K562 (cell line): Measurements from ENCODE around the gene PPP1R13L. TPM values are rescaled to one million over a fixed set of nuclear protein-coding genes. Genes with fewer than 3 reads are reported as not detected.

Experiments
- DACH1 ChIP-seq: fragments of 450-650 bp; IDR thresholded peaks from 2 replicates; pipeline ENCODE4 v1.6.1; 2018; ENCODE audit not compliant: partially characterized antibody
- DPF2 ChIP-seq: fragments of 450-650 bp; IDR thresholded peaks from 2 replicates; pipeline ENCODE4 v1.6.1; 2016
- KDM2B ChIP-seq: fragments of 250-450 bp; sonication (Bioruptor Pico); IDR thresholded peaks from 2 replicates; pipeline ENCODE4 v1.8.0; 2021; ENCODE audit warnings: mild to moderate bottlenecking, moderate library complexity
- MAFK ChIP-seq: IDR thresholded peaks from 2 replicates; pipeline ENCODE4 v1.6.1; 2011; ENCODE audit warnings: low read length, improper control_type of control experiment
- MTA3 ChIP-seq: fragments of 450-650 bp; formaldehyde crosslinking; IDR thresholded peaks from 2 replicates; pipeline ENCODE4 v1.6.1; 2017; ENCODE audit warnings: mild to moderate bottlenecking, borderline replicate concordance
- NBN ChIP-seq: fragments of 450-650 bp; IDR thresholded peaks from 2 replicates; pipeline ENCODE4 v1.6.1; 2016; ENCODE audit warnings: low read depth, mild to moderate bottlenecking
- NR2C1 ChIP-seq, 2 experiments: fragments of 450-650 bp; IDR thresholded peaks; 2 replicates each; pipeline ENCODE4 v1.6.1; 2017; ENCODE audit warnings: mild to moderate bottlenecking in 2 of 2, antibody characterized with exemption in 1 of 2, inconsistent platforms in 1 of 2, missing compliant biosample characterization in 1 of 2, missing genetic modification characterization in 1 of 2
- SAP30 ChIP-seq: fragments of 200-600 bp; sonication (generic); IDR thresholded peaks from 2 replicates; pipeline ENCODE4 v1.6.1; 2012; ENCODE audit warnings: borderline replicate concordance, low read depth, mild to moderate bottlenecking, moderate library complexity, low read length, control low read depth, inconsistent platforms; ENCODE audit not compliant: insufficient read depth, poor library complexity, severe bottlenecking
- SPI1 ChIP-seq: IDR thresholded peaks from 2 replicates; pipeline ENCODE4 v1.6.1; 2011; ENCODE audit warnings: low read depth, low read length, control low read depth, borderline replicate concordance
- TCF15 ChIP-seq: fragments of 250-450 bp; sonication (Bioruptor Pico); IDR thresholded peaks from 2 replicates; pipeline ENCODE4 v1.8.0; 2022; ENCODE audit warnings: moderate library complexity, mild to moderate bottlenecking, inconsistent platforms
- ZNF134 ChIP-seq: fragments of 250-450 bp; sonication (Bioruptor Pico); conservative IDR thresholded peaks from 2 replicates; pipeline ENCODE4 v1.4.0; 2020
- ZNF436 ChIP-seq: fragments of 250-450, 450-650 bp; sonication (Bioruptor Pico); formaldehyde crosslinking; IDR thresholded peaks from 2 replicates; pipeline ENCODE4 v1.7.0; 2020; ENCODE audit warnings: mild to moderate bottlenecking
- ZNF507 ChIP-seq: conservative IDR thresholded peaks from 2 replicates; pipeline ENCODE4 v1.6.1; 2017; ENCODE audit warnings: missing genetic modification characterization, missing compliant biosample characterization
- polyA plus RNA-seq, 8 experiments: library from polyadenylated mRNA; depleted of rRNA in 4 of 8; stranded (reverse) in 5 of 8; unstranded in 3 of 8; fragments of >200 nt; fragmentation: Nextera tagmentation in 2 of 8; fragmentation: Illumina TruSeq in 1 of 8; extraction: Ambion mirVana in 2 of 8; extraction: Trizol in 1 of 8; gene quantifications; 2 replicates each; pipeline versions ENCODE4 v1.2.1 to v1.2.3, GENCODE V29; 2011 to 2014; ENCODE audit warnings: inconsistent platforms in 1 of 8, missing spikeins in 1 of 8
- total RNA-seq, 7 experiments: library from RNA; depleted of rRNA in 6 of 7; stranded (reverse); fragments of >200 nt in 6 of 7; fragmentation: Illumina TruSeq in 2 of 7; extraction: Trizol in 2 of 7; gene quantifications; 2 replicates each; pipeline versions ENCODE4 v1.2.1 to v1.2.3, GENCODE V29; 2011 to 2021; ENCODE audit warnings: low replicate concordance in 1 of 7
- TF ChIP-seq, protein P1 (sequence below): fragments of 450-650 bp; conservative IDR thresholded peaks from 2 replicates; pipeline ENCODE4 v1.6.1; 2016; ENCODE audit warnings: missing genetic modification characterization, low read depth, mild to moderate bottlenecking, control low read depth, missing compliant biosample characterization
- TF ChIP-seq, protein P2 (sequence below): fragments of 250-450 bp; sonication (Bioruptor Pico); IDR thresholded peaks from 2 replicates; pipeline ENCODE4 v1.8.0; 2021; ENCODE audit warnings: borderline replicate concordance, mild to moderate bottlenecking, moderate library complexity; ENCODE audit not compliant: poor library complexity, severe bottlenecking
- TF ChIP-seq, protein P3 (sequence below), 2 experiments: IDR thresholded peaks; 2 replicates each; pipeline ENCODE4 v1.6.1; 2012; ENCODE audit warnings: improper control_type of control experiment in 2 of 2, low read depth in 2 of 2, low read length in 2 of 2, borderline replicate concordance in 1 of 2

PPP1R13L gene
- total and polyA plus RNA-seq, 9 of the 15 experiments (the other 6 are each of a cell fraction or from before 2014, with no cell fraction given), result 0.32 to 6.7 (median 2.0) TPM

DNA sequence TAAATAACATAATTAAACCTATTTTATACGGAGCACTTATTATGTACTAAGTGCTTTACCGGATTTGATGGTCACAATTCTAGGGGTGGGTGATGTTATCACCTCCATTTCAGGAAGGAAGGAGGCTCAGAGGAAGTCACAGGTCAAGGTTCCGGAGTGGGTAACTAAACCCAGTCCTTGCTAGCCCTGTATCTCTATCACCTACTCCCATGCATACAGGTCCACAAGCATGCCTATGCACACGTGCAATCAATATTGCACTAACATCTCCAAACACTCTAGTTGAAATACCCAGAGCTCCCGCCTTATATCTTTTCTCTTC, 45.1 kb upstream of the PPP1R13L start (continued):
- TF ChIP-seq NR2C1 (IDR thresholded peaks at IDR 0.05), result peak; percentile 50
- TF ChIP-seq NR2C1 (tag; IDR thresholded peaks at IDR 0.05), result peak; percentile 52
- peak; percentile 59; the same call in 1 of the 2 replicates for TF ChIP-seq SPI1
- TF ChIP-seq TCF15 (CRISPR knock-in tag), result no peak
- TF ChIP-seq NBN, result peak; percentile 84; the same call in 1 of the 2 replicates
- no peak for TF ChIP-seq DACH1
- no peak for TF ChIP-seq ZNF134
- TF ChIP-seq, protein P1, sequence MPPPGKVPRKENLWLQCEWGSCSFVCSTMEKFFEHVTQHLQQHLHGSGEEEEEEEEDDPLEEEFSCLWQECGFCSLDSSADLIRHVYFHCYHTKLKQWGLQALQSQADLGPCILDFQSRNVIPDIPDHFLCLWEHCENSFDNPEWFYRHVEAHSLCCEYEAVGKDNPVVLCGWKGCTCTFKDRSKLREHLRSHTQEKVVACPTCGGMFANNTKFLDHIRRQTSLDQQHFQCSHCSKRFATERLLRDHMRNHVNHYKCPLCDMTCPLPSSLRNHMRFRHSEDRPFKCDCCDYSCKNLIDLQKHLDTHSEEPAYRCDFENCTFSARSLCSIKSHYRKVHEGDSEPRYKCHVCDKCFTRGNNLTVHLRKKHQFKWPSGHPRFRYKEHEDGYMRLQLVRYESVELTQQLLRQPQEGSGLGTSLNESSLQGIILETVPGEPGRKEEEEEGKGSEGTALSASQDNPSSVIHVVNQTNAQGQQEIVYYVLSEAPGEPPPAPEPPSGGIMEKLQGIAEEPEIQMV (tag), result no peak
- 0 out of 2 replicates have a peak, but pooled peaks have one; percentile 62 for TF ChIP-seq MTA3
- no peak for TF ChIP-seq SAP30
- TF ChIP-seq, protein P2, sequence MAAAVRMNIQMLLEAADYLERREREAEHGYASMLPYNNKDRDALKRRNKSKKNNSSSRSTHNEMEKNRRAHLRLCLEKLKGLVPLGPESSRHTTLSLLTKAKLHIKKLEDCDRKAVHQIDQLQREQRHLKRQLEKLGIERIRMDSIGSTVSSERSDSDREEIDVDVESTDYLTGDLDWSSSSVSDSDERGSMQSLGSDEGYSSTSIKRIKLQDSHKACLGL (CRISPR knock-in tag), result no peak
- TF ChIP-seq ZNF436 (CRISPR knock-in tag), result no peak
- TF ChIP-seq MAFK, result no peak
- TF ChIP-seq ZNF507 (tag), result no peak
- TF ChIP-seq KDM2B, result no peak
- peak; percentile 67 for TF ChIP-seq DPF2
- TF ChIP-seq, protein P3, sequence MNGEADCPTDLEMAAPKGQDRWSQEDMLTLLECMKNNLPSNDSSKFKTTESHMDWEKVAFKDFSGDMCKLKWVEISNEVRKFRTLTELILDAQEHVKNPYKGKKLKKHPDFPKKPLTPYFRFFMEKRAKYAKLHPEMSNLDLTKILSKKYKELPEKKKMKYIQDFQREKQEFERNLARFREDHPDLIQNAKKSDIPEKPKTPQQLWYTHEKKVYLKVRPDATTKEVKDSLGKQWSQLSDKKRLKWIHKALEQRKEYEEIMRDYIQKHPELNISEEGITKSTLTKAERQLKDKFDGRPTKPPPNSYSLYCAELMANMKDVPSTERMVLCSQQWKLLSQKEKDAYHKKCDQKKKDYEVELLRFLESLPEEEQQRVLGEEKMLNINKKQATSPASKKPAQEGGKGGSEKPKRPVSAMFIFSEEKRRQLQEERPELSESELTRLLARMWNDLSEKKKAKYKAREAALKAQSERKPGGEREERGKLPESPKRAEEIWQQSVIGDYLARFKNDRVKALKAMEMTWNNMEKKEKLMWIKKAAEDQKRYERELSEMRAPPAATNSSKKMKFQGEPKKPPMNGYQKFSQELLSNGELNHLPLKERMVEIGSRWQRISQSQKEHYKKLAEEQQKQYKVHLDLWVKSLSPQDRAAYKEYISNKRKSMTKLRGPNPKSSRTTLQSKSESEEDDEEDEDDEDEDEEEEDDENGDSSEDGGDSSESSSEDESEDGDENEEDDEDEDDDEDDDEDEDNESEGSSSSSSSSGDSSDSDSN (IDR thresholded peaks at IDR 0.05; ENCODE audit: borderline replicate concordance in 1 of 2, low read depth in 2 of 2, low read length in 2 of 2), result no peak
